Small intestine (tissue), 7 donors: ENCODE data around the gene PCP4. TPM values are rescaled to one million over a fixed set of nuclear protein-coding genes. Genes with fewer than 3 reads are reported as not detected.

Experiments
- DNase-seq, 2 donors: peaks; one replicate each; pipeline versions ENCODE4 v3.0.0 to v3.0.0-alpha.2; 2013
- FAIRE-seq: peaks from 2 replicates; lab custom pipeline; 2012; peaks lifted over from hg19 to GRCh38; lab: Jason Lieb, UNC
- H3K27ac ChIP-seq, 3 donors: one replicate each; pipeline ENCODE4 v1.5.1; 2013; ENCODE audit warnings: low read length in 2 of 3, mild to moderate bottlenecking in 2 of 3, control low read depth in 1 of 3, inconsistent platforms in 1 of 3, low read depth in 1 of 3, moderate library complexity in 1 of 3
- H3K27me3 ChIP-seq, 3 donors: one replicate each; pipeline ENCODE4 v1.6.1; 2013; ENCODE audit warnings: low read length in 3 of 3, inconsistent platforms in 1 of 3; ENCODE audit not compliant: control insufficient read depth in 3 of 3, insufficient read depth in 3 of 3
- H3K36me3 ChIP-seq, 3 donors: one replicate each; pipeline ENCODE4 v1.6.1; 2013; ENCODE audit warnings: low read length in 3 of 3, inconsistent platforms in 1 of 3, low read depth in 1 of 3, mild to moderate bottlenecking in 1 of 3, moderate library complexity in 1 of 3; ENCODE audit not compliant: control insufficient read depth in 3 of 3, insufficient read depth in 2 of 3
- H3K4me1 ChIP-seq, 3 donors: one replicate each; pipeline ENCODE4 v1.6.1; 2013; ENCODE audit warnings: low read length in 2 of 3, inconsistent platforms in 1 of 3, low read depth in 1 of 3, mild to moderate bottlenecking in 1 of 3, moderate library complexity in 1 of 3; ENCODE audit not compliant: control insufficient read depth in 3 of 3, insufficient read depth in 2 of 3
- H3K4me3 ChIP-seq, 3 donors: one replicate each; pipeline ENCODE4 v1.5.1; 2013; ENCODE audit warnings: low read length in 3 of 3, control low read depth in 1 of 3, inconsistent platforms in 1 of 3, low read depth in 1 of 3, mild to moderate bottlenecking in 1 of 3, moderate library complexity in 1 of 3
- H3K9me3 ChIP-seq, 2 donors: one replicate each; pipeline ENCODE4 v1.6.1; 2013; ENCODE audit warnings: low read depth in 1 of 2, low read length in 1 of 2; ENCODE audit not compliant: control insufficient read depth in 2 of 2, insufficient read depth in 1 of 2
- WGBS, 3 donors: extraction: QIAGEN DNeasy Blood & Tissue Kit; methylation state at CpG; one replicate each; pipeline ENCODE4 v1.1.7; 2013; 5-methylcytosine and 5-hydroxymethylcytosine counted together
- polyA plus RNA-seq, 4 donors: library from polyadenylated mRNA; stranded (reverse) in 3 of 4; unstranded in 1 of 4; fragments of 200-250 nt in 3 of 4; fragments of 120-200 nt in 1 of 4; gene quantifications; one replicate each; pipeline versions ENCODE4 v1.2.1 to v1.2.3, GENCODE V29; 2013
- donor health status: healthy with polysubstance abuse.
- donor health status: control.
- donor health status: control.
- donor health status: Bipolar disorder and iron deficiency.
- donor health status: healthy.

The PCP4 gene
- polyA plus RNA-seq, 4 donors: 1.1 to 6.8 (median 1.9) TPM; not detected in 1

- no peaks in the 10 kb centered on the region for H3K4me1 ChIP-seq
- H3K4me3 ChIP-seq: no peak overlapping the region
- no peaks in the 10 kb centered on the region for H3K36me3 ChIP-seq
- 80 to 100% (median 89%) methylated on average over 1 of the region's 1 CpG for WGBS, 3 donors
- FAIRE-seq (no peak), DNase-seq (no peak)
- no peak overlapping the region for H3K27ac ChIP-seq
- H3K9me3 ChIP-seq: no peaks in the 10 kb centered on the region
- no peaks in the 10 kb centered on the region for H3K27me3 ChIP-seq
These were observed 6.4 kb downstream of the PCP4 start for GRCh38 chr21:39873687-39874086.

DNA sequence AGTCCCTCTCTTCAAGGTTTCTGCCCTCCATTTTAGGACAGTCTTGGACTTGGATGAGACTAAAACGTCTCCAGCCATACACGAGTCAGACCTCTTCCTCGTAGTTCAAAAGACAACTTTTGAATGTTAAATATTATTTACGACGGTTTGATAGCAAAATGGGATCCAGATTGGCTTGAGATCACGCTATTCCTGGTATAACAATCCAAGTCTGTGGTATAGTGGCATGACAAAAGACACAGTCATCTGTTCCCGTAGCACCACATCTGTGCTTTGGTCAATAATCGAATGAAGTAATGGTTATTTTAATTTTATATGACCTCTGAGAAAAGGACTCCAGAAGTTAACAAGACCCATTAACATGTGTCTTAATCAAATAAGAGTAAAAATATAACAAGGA is 7.0 kb downstream of the PCP4 start:
- Histone ChIP-seq H3K4me3 (no peak overlapping the region), H3K4me1 (no peaks in the 10 kb centered on the region), H3K36me3 (no peaks in the 10 kb centered on the region), H3K27me3 (no peaks in the 10 kb centered on the region), H3K27ac (no peak overlapping the region), H3K9me3 (no peaks in the 10 kb centered on the region)
- 66 to 82% (median 69%) methylated on average over 8 of the region's 8 CpGs for WGBS, 3 donors
- FAIRE-seq (no peak), DNase-seq (no peak)

- no peak for DNase-seq
- Histone ChIP-seq H3K36me3 (no peaks in the 10 kb centered on the region), H3K4me3 (no peak overlapping the region), H3K27me3 (no peaks in the 10 kb centered on the region), H3K4me1 (no peaks in the 10 kb centered on the region), H3K27ac (no peak overlapping the region), H3K9me3 (no peaks in the 10 kb centered on the region)
- WGBS, 3 donors: 66 to 78% (median 67%) methylated on average over 7 of the region's 7 CpGs
- no peak for FAIRE-seq
These were observed 7.5 kb downstream of the PCP4 start for GRCh38 chr21:39874759-39875158.

- no peaks in the 10 kb centered on the region for H3K4me1 ChIP-seq
- no peaks in the 10 kb centered on the region for H3K9me3 ChIP-seq
- WGBS, 3 donors: 83 to 87% (median 84%) methylated on average over 8 of the region's 8 CpGs
- no peaks in the 10 kb centered on the region for H3K36me3 ChIP-seq
- H3K27ac ChIP-seq: no peak overlapping the region
- H3K4me3 ChIP-seq: no peak overlapping the region
- DNase-seq (no peak), FAIRE-seq (no peak)
- H3K27me3 ChIP-seq: no peaks in the 10 kb centered on the region
These were observed 14.4 kb downstream of the PCP4 start for GRCh38 chr21:39881661-39882060.

GRCh38 chr21:39882151-39882838 is 15.1 kb downstream of the PCP4 start:
- Histone ChIP-seq H3K27ac (no peak overlapping the region), H3K4me1 (no peaks in the 10 kb centered on the region), H3K27me3 (no peaks in the 10 kb centered on the region), H3K4me3 (no peak overlapping the region), H3K36me3 (no peaks in the 10 kb centered on the region), H3K9me3 (no peaks in the 10 kb centered on the region)
- WGBS, 3 donors: 83 to 85% (median 84%) methylated on average over 13 of the region's 13 CpGs
- DNase-seq (no peak), FAIRE-seq (no peak)

DNA sequence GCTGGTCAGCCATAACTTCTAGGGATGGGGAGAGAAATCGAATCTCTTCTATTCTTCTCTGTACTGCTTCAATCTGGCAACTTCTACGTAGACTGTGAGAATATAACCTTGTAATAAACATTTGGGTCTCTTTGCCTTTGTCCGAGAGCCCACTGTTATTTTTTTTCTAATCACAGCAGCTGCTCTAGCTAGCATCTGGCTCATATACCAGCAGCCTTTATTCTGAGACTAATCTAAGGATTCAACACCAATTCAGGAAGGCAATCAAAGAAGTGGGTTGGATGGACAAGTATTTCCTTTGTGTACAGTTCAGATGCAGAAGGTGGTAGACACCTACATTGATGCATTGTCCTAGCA is 15.6 kb downstream of the PCP4 start:
- Histone ChIP-seq H3K27ac (no peak overlapping the region), H3K4me1 (no peaks in the 10 kb centered on the region), H3K27me3 (no peaks in the 10 kb centered on the region), H3K36me3 (no peaks in the 10 kb centered on the region), H3K9me3 (no peaks in the 10 kb centered on the region), H3K4me3 (no peak overlapping the region)
- FAIRE-seq: no peak
- DNase-seq: no peak
- 72 to 85% (median 78%) methylated on average over 3 of the region's 3 CpGs for WGBS, 3 donors

GRCh38 chr21:39885119-39885848 is 18.0 kb downstream of the PCP4 start:
- no peak for FAIRE-seq

DNA sequence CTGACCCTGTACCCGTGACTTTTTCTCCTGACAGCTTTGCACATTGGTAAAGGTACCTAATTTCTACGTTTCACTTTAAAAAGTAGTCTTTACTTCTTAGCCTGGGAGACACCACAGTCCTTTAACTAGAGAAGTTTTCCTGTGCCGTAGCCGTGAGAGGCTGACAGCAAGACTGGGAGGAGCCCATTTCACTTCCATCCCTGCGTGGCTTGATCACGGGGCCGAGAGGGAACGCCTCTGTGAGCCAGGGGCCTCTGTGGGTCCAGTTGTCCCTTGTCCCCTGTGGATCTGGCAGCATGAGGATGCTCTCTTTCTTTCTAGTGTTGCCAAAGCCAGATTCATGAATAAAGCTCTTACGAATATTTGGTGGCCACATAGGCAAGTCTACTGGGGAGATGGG is 21.6 kb downstream of the PCP4 start:
- DNase-seq: no peak
- H3K9me3 ChIP-seq: no peaks in the 10 kb centered on the region
- no peak for FAIRE-seq
- H3K27me3 ChIP-seq: no peaks in the 10 kb centered on the region
- H3K4me1 ChIP-seq: no peaks in the 10 kb centered on the region
- 78 to 81% (median 81%) methylated on average over 9 of the region's 9 CpGs for WGBS, 3 donors
- H3K36me3 ChIP-seq: no peaks in the 10 kb centered on the region
- no peak overlapping the region for H3K4me3 ChIP-seq
- no peak overlapping the region for H3K27ac ChIP-seq

More at GRCh38 chr21:39885119-39885848, 18.0 kb downstream of the PCP4 start:
- H3K4me1 ChIP-seq: no peaks in the 10 kb centered on the region
- no peaks in the 10 kb centered on the region for H3K36me3 ChIP-seq
- no peak overlapping the region for H3K27ac ChIP-seq
- no peak overlapping the region for H3K4me3 ChIP-seq
- WGBS, 3 donors: 70 to 73% (median 71%) methylated on average over 16 to 17 of the region's 17 CpGs
- no peaks in the 10 kb centered on the region for H3K27me3 ChIP-seq
- no peaks in the 10 kb centered on the region for H3K9me3 ChIP-seq
- no peak for DNase-seq
